ENCODE results near the gene SPRY4.
"Not testable (repeated sequence)": the region's sequence is repeated elsewhere in the genome, so short reads cannot be mapped to it uniquely, and the experiment has no call there.

Gene SPRY4

DNA sequence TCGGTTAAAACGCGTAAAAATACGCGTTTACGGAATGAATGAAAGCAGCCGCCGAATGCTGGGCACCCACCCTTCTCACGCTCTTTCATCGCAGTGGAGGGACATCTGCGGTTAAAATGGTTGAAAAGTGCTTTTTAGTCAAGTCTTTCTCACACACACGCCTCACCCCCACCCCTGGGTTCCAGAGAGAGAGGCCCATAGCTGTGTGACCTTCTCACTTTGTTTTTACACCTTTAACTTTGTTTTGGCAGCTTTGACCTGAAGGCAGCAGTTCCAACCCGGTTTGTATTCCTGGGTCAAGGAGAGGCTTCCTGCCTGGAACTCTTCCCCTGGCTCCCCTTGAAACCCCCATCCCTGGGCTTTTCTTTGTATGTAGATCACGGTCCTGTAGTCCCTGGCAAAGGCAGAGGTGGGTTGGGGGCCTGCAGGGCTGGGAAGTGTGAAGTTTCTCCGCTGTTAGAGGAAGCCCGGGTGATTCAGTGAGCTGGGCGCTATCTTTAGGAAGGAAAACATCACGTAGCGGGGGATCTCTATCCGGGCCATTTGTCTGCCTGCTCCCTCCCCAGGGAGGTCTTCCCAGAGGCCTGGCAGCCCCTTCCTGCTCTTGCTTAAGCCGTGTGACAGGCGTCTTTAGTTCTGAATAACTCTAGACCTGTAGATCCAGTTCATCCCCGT lies 29.6 kb downstream of the SPRY4 start:
- DNase-seq (ENCODE audit: low read depth in 3 of 3) = no peak

GRCh38 chr5:142293486-142293885 lies 31.3 kb downstream of the SPRY4 start:
- no peak for DNase-seq (ENCODE audit: low read depth in 3 of 3)

DNA sequence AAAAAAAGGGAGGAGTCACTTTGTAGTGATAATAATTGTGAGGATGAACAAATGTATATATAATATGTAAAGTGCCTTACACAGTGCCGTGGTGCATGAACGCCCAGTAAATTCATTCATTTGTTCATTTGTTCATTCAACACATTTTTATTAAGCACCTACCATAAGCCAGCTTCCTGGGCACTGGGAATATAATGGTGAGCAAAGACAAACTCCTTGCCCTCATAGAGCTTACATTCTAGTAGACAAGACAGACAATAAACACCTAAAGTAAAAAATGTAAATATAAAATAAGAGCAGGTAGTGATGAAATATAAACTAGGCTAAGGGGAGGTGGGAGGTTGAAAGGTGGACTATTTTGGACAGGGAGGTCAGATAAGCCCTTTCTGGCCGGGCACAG lies 32.0 kb downstream of the SPRY4 start:
- no peak for DNase-seq (ENCODE audit: low read depth in 3 of 3)

DNA sequence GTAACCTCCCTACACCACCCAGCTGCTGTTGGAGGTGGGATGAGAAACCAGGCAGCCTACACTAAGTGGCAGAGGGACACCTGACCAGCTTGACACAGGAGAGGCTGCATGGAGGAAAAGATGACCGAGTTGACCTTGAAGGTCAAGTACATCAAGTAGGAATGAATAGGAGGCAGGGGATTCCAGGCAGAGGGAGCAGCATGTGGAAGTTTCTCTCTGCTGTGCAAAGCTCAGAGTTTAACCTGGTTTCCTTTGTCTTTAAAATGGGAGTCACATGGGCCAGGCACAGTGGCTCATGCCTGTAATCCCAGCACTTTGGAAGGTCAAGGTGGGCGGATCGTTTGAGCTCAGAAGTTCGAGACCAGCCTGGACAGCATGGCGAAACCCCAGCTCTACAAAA lies 32.6 kb downstream of the SPRY4 start:
- no peak for DNase-seq (ENCODE audit: low read depth in 3 of 3)

- no peak for DNase-seq (ENCODE audit: low read depth in 3 of 3)
These were observed 34.1 kb downstream of the SPRY4 start for GRCh38 chr5:142290577-142291299.

DNA sequence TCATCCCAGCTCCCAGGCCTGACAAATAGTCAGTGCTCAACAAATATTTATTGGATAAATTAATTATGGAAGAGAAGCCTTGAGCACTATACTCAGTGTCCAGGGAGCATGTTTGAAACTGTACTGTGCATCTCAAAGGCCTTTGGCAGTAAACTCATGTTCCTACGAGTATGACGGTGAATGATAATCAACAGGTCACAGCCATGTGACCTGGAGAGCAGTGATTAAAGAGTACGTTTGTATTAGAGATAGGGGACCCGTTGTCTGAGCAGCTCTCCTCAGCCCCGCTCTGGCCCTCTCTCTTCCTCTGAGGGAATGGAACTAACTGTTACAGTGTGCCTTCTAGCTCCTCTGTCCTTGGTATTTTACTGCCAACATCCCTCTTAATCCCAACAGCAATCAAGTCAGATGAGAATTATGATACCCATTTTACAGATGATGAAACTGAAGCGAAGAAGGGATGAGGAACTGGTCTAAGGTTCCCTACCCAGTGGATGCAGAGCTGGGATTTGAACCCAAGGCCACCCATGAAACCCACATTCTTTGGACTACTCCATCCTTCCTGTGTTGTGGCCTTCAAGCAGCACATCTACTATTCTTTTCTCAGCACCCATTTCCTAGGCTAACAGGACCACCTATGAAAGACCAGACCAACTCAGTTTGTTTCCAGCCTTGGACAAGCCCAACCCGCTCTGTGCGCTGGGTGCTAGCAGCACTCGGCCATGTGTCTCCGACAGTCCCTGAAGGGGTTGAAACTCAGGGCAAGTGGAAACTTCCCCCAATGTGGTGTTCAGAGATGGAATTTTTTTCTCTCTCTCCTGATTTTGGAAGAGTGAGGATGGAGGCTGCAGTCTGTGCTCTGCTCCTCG lies 34.9 kb downstream of the SPRY4 start:
- no peak for DNase-seq (ENCODE audit: low read depth in 3 of 3)

DNA sequence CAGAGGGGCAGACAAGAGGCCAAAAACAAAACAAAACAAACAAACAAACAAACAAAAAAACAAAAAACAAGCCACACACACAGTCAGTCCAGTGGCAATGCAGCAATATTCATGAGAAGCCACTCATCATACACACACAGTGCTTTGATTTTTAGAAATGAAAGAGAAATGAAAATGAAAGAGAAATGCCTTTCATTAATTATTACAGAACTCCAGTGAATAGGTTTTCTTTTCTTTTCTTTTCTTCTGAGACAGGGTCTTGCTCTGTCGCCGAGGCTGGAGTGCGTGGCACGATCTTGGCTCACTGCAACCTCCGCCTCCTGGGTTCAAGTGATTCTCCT lies 36.9 kb downstream of the SPRY4 start:
- DNase-seq (ENCODE audit: low read depth in 3 of 3) = no peak

DNA sequence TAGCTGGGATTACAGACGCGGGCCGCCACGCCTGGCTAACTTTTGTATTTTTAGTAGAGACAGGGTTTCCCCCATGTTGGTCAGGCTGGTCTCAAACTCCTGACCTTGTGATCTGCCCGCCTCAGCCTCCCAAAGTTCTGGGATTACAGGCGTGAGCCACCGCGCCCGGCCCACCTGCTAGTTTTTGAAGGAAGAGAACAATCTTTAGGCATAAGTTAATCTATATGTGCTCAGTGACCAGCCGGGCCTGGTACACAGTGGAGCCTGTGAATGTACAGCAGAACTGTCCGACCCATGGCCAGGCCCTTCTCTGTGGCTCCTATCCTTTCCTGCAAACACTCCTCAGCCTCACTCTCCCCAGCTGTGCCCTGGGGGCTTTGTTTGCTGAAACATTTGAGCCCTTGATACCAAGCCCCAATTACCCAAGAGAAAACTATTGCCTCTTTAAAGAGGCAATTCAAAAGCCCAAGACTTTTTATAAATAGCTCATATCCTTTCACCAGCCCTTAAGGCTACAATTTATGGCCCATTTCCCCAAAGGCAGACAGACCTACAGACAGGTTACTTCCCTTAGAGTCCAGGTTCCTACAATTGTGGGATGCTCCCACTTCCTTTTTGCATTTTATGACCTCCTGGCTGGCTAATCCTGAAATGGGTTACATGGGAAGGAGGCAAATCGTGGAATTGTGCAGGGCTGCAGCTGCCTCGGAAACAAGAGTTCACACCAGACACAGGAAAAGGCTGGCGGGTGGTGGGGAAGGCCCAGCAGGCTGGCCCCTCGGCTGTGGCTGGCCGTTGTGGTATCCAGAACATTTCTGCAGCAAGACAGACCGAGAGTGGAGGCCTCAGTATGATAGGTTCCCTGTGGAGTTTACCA lies 37.5 kb downstream of the SPRY4 start:
- no peak for DNase-seq (ENCODE audit: low read depth in 3 of 3)

- no peak for DNase-seq (ENCODE audit: low read depth in 3 of 3)
These were observed 38.7 kb downstream of the SPRY4 start for GRCh38 chr5:142286111-142286510.

DNA sequence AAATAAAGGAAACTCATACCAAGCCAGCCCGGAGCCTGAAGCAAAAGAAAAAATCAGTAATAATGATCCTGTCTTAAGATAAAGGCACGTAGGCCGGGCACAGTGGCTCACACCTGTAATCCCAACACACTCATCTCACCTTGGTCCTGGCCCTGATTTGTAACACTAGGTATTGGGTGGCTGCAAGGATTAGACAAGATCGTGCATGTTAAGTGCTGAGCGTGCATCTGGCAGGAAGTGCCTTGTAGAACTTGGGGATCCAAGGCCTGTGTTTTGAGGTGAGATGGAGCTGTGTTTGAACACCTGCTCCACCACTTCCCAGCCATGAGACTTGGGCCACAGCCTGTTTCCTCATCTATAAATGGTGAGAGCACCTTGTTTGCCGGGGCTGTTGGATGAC lies 41.5 kb downstream of the SPRY4 start:
- no peak for DNase-seq (ENCODE audit: low read depth in 3 of 3)

- no peak for DNase-seq (ENCODE audit: low read depth in 3 of 3)
These were observed 42.9 kb downstream of the SPRY4 start for GRCh38 chr5:142281966-142282365.

- no peak for DNase-seq (ENCODE audit: low read depth in 3 of 3)
These were observed 43.8 kb downstream of the SPRY4 start for GRCh38 chr5:142281008-142281367.

GRCh38 chr5:142280066-142281007 lies 44.5 kb downstream of the SPRY4 start:
- no peak for DNase-seq (ENCODE audit: low read depth in 3 of 3)

DNA sequence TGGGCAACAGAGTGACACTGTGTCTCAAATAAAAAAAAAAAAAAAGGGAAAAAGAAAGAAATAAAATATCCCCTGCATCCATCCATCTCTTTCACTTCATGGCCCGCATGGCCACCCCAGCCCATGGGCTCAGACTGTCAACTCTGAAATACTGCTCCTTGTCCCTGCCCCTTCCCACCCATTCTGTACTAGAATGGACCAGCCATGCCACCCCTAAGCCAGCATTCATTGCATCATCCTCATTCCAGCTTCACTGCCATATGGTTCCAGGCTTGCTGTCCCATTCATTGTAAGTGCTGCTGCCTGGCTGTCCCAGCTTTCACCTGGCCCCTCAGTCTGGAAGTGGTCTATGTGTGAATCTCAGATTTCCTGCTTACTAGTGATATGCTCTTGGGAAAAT lies 46.2 kb downstream of the SPRY4 start:
- DNase-seq (ENCODE audit: low read depth in 3 of 3) = no peak

DNA sequence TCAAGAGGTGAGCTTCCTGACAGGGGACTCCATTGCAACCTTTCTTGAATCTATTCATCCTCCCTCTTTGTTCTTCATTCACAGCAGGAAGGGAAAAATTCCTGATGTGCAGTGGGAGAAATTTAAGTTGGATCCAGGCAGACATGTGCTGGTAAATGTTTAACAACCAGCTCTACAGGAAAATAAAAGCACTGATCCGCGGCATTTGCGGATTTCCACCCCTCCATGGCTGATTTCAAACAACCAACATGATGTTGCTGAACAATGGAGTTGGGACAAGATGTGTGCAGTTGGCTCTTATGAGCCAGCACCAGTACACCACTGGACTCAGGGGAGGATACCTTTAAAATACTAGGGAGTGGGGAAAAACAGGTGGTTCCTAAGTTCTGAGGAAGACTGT lies 47.0 kb downstream of the SPRY4 start:
- no peak for DNase-seq (ENCODE audit: low read depth in 3 of 3)

DNA sequence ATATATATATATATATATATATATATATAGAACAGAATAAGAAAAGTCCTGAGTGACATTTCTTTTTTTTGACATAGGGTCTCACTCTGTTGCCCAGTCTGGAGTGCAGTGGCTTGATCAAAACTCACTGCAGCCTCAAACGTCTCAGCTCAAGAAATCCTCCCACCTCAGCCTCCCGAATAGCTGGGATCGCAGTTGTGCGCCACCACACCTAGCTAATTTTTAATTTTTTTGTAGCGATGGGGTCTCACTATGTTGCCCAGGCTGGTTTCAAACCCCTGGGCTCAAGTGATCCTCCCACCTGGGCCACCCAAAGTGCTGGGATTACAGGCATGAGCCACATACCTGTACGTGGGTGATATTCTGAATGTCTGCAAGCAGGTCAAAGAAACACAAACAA lies 48.3 kb downstream of the SPRY4 start:
- no peak for DNase-seq (ENCODE audit: low read depth in 3 of 3)

DNA sequence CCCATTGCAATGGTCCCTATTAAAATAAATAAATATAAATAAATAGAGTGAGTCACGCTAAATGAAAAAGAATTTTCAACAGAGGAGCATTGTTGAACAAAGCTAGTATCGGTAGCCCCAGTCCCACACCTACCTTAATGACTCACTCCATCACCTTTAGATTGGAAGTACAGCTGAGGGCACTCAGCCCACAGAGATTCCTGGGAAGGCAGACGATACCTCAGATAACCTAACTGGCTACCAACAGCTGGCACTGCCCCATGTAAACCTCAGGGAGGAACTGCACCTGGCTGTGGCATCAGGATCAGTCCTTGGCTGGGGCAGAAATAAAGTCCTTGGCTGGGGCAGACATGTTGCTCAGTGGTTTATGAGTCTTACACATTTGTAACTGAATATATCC lies 49.3 kb downstream of the SPRY4 start:
- DNase-seq (ENCODE audit: low read depth in 3 of 3) = no peak

DNA sequence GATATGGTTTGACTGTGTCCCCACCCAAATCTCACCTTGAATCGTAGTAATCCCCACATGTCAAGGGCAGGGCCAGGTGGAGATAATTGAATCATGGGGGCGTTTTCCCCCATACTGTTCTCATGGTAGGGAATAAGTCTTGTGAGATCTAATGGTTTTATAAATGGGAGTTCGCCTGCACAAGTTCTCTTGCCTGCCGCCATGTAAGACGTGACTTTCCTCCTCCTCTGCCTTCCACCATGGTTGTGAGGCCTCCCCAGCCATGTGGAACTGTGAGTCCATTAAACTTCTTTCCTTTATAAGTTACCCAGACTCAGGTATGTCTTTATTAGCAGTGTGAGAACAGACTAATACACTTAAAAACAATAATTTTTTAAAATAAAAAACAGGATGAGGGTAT lies 52.2 kb downstream of the SPRY4 start:
- not testable (repeated sequence) for DNase-seq (ENCODE audit: low read depth in 3 of 3)

DNA sequence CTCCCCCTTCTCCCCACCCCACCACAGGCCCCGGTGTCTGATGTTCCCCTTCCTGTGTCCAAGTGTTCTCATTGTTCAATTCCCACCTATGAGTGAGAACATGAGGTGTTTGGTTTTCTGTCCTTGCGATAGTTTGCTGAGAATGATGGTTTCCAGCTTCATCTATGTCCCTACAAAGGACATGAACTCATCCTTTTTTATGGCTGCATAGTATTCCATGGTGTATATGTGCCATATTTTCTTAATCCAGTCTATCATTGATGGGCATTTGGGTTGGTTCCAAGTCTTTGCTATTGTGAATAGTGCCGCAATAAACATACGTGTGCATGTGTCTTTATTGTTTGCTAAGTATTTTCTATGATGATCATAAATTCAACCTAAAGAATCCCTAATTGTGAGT lies 60.7 kb downstream of the SPRY4 start:
- DNase-seq (ENCODE audit: low read depth in 3 of 3) = not testable (repeated sequence)

- DNase-seq (ENCODE audit: low read depth in 3 of 3) = no peak
These were observed 61.5 kb downstream of the SPRY4 start for GRCh38 chr5:142263346-142263745.

DNA sequence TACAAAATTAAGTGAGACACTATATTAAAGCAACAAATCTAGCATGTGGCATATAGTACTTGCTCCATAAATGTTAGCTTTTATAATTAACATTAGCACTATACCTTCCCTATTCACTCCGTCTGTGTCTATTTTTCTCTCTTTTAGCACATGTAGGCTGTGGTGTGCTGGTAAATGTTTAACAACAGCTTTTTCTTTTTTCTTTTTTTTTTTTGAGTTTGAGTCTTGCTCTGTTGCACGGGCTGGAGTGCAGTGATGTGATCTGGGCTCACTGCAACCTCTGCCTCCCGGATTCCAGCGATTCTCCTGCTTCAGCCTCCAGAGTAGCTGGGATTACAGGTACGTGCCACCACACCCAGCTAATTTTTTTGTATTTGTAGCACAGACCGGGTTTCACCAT lies 62.1 kb downstream of the SPRY4 start:
- DNase-seq (ENCODE audit: low read depth in 3 of 3) = no peak
